MM.1S (cell line): ENCODE measurements around the gene ACYP2.

Source experiments
- EZH2phosphoT487 ChIP-seq: fragments of 300-600 bp; sonication (generic); IDR thresholded peaks from 2 replicates; pipeline ENCODE4 v1.6.1; 2018; ENCODE audit warnings: antibody characterized with exemption, low read length
- TF ChIP-seq, protein P1 (sequence below): fragments of 300-600 bp; sonication (generic); IDR thresholded peaks from 2 replicates; pipeline ENCODE4 v1.5.1; 2016; ENCODE audit warnings: antibody characterized with exemption, low read length, mixed read lengths

DNA sequence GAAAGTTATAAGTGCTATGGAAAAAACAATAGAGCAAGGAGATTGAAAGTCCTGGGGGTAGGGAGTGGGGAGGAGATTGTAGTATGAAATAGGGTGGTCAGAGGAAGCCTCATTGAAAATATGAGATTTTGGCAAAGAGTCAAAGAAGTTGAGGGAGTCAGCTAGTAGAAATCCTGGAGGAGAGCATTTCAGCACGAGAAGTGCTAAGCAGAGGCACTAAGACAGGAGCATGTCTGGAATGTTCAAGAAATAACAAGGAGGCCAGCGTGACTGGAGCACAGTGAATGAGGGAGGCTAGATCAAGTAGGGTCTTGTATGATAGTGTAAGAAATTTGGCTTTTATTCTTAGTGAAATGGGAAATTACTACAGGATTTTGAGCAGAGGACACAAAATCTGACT lies 142.8 kb downstream of the ACYP2 start:
- TF ChIP-seq EZH2phosphoT487 = no peak
- TF ChIP-seq, protein P1, sequence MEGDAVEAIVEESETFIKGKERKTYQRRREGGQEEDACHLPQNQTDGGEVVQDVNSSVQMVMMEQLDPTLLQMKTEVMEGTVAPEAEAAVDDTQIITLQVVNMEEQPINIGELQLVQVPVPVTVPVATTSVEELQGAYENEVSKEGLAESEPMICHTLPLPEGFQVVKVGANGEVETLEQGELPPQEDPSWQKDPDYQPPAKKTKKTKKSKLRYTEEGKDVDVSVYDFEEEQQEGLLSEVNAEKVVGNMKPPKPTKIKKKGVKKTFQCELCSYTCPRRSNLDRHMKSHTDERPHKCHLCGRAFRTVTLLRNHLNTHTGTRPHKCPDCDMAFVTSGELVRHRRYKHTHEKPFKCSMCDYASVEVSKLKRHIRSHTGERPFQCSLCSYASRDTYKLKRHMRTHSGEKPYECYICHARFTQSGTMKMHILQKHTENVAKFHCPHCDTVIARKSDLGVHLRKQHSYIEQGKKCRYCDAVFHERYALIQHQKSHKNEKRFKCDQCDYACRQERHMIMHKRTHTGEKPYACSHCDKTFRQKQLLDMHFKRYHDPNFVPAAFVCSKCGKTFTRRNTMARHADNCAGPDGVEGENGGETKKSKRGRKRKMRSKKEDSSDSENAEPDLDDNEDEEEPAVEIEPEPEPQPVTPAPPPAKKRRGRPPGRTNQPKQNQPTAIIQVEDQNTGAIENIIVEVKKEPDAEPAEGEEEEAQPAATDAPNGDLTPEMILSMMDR = no peak
